ENCODE measurements around the gene TNPO1.

The TNPO1 gene

GRCh38 chr5:72834924-72835323 lies 18.5 kb downstream of the TNPO1 start:
- TF ChIP-seq FOXM1 (IDR thresholded peaks at IDR 0.05; ENCODE audit: borderline replicate concordance, low read depth), result no peak
- TF ChIP-seq NFIC (IDR thresholded peaks at IDR 0.05), result no peak
- TF ChIP-seq ZBTB7A (IDR thresholded peaks at IDR 0.05; ENCODE audit: low read depth), result no peak
- no peak for TF ChIP-seq YY1 (IDR thresholded peaks at IDR 0.05; ENCODE audit: low read depth)

DNA sequence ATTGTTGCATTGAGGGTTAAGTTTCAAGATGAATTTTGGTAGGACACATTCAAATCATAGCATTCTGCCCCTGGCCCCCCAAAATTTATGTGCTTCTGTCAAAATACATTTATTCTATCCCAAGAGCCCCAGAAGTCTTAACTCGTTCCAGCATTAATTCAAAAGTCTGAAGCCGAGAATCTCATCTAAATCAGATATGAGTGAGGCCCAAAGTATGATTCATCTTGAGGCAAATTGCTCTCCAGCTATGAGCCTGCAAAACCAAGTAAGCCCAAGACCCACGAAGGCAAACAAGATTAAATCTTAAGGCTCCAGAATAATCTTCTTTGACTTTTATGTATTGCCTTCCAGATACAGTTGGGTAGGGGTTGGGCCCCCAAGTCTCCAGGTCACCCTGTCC lies 19.2 kb downstream of the TNPO1 start:
- TF ChIP-seq TEAD4 (IDR thresholded peaks at IDR 0.05) (no peak), EP300 (IDR thresholded peaks at IDR 0.05; ENCODE audit: borderline replicate concordance) (no peak), TAF1 (IDR thresholded peaks at IDR 0.05; ENCODE audit: low read depth) (no peak), CREB1 (IDR thresholded peaks at IDR 0.05; ENCODE audit: low read depth) (no peak), TCF12 (IDR thresholded peaks at IDR 0.05; ENCODE audit: low read depth) (no peak), RAD21 (IDR thresholded peaks at IDR 0.05; ENCODE audit: low read depth) (no peak), REST (IDR thresholded peaks at IDR 0.05; ENCODE audit: low read depth) (no peak), YY1 (IDR thresholded peaks at IDR 0.05; ENCODE audit: low read depth) (no peak), ZBTB7A (IDR thresholded peaks at IDR 0.05; ENCODE audit: low read depth) (no peak), NFIC (IDR thresholded peaks at IDR 0.05) (no peak), FOXM1 (IDR thresholded peaks at IDR 0.05; ENCODE audit: borderline replicate concordance, low read depth) (no peak)
- TF ChIP-seq, protein P1, sequence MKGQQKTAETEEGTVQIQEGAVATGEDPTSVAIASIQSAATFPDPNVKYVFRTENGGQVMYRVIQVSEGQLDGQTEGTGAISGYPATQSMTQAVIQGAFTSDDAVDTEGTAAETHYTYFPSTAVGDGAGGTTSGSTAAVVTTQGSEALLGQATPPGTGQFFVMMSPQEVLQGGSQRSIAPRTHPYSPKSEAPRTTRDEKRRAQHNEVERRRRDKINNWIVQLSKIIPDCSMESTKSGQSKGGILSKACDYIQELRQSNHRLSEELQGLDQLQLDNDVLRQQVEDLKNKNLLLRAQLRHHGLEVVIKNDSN (IDR thresholded peaks at IDR 0.05), result no peak
- TF ChIP-seq, protein P2, sequence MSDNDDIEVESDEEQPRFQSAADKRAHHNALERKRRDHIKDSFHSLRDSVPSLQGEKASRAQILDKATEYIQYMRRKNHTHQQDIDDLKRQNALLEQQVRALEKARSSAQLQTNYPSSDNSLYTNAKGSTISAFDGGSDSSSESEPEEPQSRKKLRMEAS (IDR thresholded peaks at IDR 0.05), result no peak

GRCh38 chr5:72836810-72837209 lies 20.3 kb downstream of the TNPO1 start:
- TF ChIP-seq YY1 (IDR thresholded peaks at IDR 0.05; ENCODE audit: low read depth) (no peak), CEBPB (IDR thresholded peaks at IDR 0.05) (no peak), CREB1 (IDR thresholded peaks at IDR 0.05; ENCODE audit: low read depth) (no peak), EGR1 (IDR thresholded peaks at IDR 0.05) (no peak), REST (IDR thresholded peaks at IDR 0.05; ENCODE audit: low read depth) (no peak), RAD21 (IDR thresholded peaks at IDR 0.05; ENCODE audit: low read depth) (no peak), ZBTB7A (IDR thresholded peaks at IDR 0.05; ENCODE audit: low read depth) (no peak), TAF1 (IDR thresholded peaks at IDR 0.05; ENCODE audit: low read depth) (no peak), EP300 (IDR thresholded peaks at IDR 0.05; ENCODE audit: borderline replicate concordance) (no peak), TCF12 (IDR thresholded peaks at IDR 0.05; ENCODE audit: low read depth) (no peak), TEAD4 (IDR thresholded peaks at IDR 0.05) (no peak), NFIC (IDR thresholded peaks at IDR 0.05) (no peak), FOXM1 (IDR thresholded peaks at IDR 0.05; ENCODE audit: borderline replicate concordance, low read depth) (no peak)
- TF ChIP-seq, protein P1 (IDR thresholded peaks at IDR 0.05), result no peak
- TF ChIP-seq, protein P2 (IDR thresholded peaks at IDR 0.05), result no peak

GRCh38 chr5:72837524-72838096 lies 21.1 kb downstream of the TNPO1 start:
- TF ChIP-seq CREB1 (IDR thresholded peaks at IDR 0.05; ENCODE audit: low read depth) (no peak), FOXM1 (IDR thresholded peaks at IDR 0.05; ENCODE audit: borderline replicate concordance, low read depth) (no peak)
- TF ChIP-seq, protein P2 (IDR thresholded peaks at IDR 0.05), result no peak

DNA sequence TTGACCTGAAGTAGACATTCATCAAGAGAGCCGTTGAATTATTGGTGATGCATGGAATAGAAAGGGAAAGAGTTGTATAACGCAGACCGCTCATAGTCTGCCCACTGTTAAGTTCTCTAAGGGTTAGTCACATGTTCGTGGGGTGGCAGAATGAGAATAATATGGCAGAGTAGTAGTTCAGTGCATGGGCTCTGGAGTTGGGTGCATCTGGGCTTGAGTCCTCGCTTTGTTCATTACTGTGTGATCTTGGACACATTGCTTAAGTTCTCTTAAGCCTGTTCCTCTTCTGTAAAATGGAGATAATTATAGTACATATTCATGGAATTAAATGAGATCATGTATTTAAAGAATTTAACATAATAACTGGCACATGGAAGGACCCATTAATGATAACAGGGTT lies 23.6 kb downstream of the TNPO1 start:
- no peak for TF ChIP-seq TAF1 (IDR thresholded peaks at IDR 0.05; ENCODE audit: low read depth)
- no peak for TF ChIP-seq YY1 (IDR thresholded peaks at IDR 0.05; ENCODE audit: low read depth)
- no peak for TF ChIP-seq FOXM1 (IDR thresholded peaks at IDR 0.05; ENCODE audit: borderline replicate concordance, low read depth)
- TF ChIP-seq NFIC (IDR thresholded peaks at IDR 0.05), result no peak
- no peak for TF ChIP-seq ZBTB7A (IDR thresholded peaks at IDR 0.05; ENCODE audit: low read depth)
- TF ChIP-seq RAD21 (IDR thresholded peaks at IDR 0.05; ENCODE audit: low read depth), result no peak
- no peak for TF ChIP-seq REST (IDR thresholded peaks at IDR 0.05; ENCODE audit: low read depth)
- TF ChIP-seq TEAD4 (IDR thresholded peaks at IDR 0.05), result no peak
- TF ChIP-seq, protein P1 (IDR thresholded peaks at IDR 0.05), result no peak
- no peak for TF ChIP-seq EP300 (IDR thresholded peaks at IDR 0.05; ENCODE audit: borderline replicate concordance)
- TF ChIP-seq CREB1 (IDR thresholded peaks at IDR 0.05; ENCODE audit: low read depth), result no peak
- no peak for TF ChIP-seq EGR1 (IDR thresholded peaks at IDR 0.05)
- TF ChIP-seq, protein P2 (IDR thresholded peaks at IDR 0.05), result no peak
- no peak for TF ChIP-seq TCF12 (IDR thresholded peaks at IDR 0.05; ENCODE audit: low read depth)
- no peak for TF ChIP-seq CEBPB (IDR thresholded peaks at IDR 0.05)

Data from Ishikawa (cell line).